ENCODE data around the gene GAREM1.

DNA sequence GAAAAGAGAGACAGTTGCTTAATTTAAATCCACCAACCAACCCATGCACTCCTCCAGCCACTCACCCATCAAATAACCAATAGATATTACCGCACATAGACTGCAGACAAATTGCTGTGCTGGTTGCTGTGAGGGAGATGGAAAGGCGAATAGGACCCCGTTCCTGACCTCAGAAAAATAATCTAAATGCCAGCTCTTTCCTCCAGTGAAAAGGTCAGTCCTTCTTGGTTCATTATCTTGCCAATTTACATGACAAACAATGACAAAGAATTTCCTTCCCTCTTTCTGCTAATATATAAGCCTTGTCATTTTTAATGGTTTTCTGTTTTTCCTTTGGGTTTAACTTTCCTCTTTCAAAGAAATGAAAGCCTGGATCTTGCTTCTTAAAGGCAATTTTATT is 219.2 kb downstream of the GAREM1 start:
- TF ChIP-seq POLR2A (IDR thresholded peaks at IDR 0.05) = no peak
- TF ChIP-seq, protein P1, sequence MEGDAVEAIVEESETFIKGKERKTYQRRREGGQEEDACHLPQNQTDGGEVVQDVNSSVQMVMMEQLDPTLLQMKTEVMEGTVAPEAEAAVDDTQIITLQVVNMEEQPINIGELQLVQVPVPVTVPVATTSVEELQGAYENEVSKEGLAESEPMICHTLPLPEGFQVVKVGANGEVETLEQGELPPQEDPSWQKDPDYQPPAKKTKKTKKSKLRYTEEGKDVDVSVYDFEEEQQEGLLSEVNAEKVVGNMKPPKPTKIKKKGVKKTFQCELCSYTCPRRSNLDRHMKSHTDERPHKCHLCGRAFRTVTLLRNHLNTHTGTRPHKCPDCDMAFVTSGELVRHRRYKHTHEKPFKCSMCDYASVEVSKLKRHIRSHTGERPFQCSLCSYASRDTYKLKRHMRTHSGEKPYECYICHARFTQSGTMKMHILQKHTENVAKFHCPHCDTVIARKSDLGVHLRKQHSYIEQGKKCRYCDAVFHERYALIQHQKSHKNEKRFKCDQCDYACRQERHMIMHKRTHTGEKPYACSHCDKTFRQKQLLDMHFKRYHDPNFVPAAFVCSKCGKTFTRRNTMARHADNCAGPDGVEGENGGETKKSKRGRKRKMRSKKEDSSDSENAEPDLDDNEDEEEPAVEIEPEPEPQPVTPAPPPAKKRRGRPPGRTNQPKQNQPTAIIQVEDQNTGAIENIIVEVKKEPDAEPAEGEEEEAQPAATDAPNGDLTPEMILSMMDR (IDR thresholded peaks at IDR 0.05) = no peak
- TF ChIP-seq POLR2AphosphoS5 (IDR thresholded peaks at IDR 0.05) = no peak

All from upper lobe of left lung (tissue), 4 donors.